ENCODE measurements around the gene MORN2.

- TF ChIP-seq CTCF (IDR thresholded peaks at IDR 0.05) = no peak
- TF ChIP-seq POLR2A (IDR thresholded peaks at IDR 0.05) = no peak
Observed at GRCh38 chr2:38856165-38856564, 19.6 kb upstream of the MORN2 start.
